ACHN (cell line): ENCODE results near the gene NCOA7.
"Not testable (repeated sequence)": the region's sequence is repeated elsewhere in the genome, so short reads cannot be mapped to it uniquely, and the experiment has no call there.

ENCODE experiments used
- DNase-seq: peaks from one replicate; pipeline ENCODE4 v3.0.0-alpha.2; 2015
- in situ Hi-C: cut with HindIII; loops from 2 replicates; pipeline ENCODE4 v1.10.0; 2017; ENCODE audit warnings: low sequenced_read_pairs, low pct_ligation_motif_present, low pct_unique_long_range_greater_than_20kb

The NCOA7 gene

DNA sequence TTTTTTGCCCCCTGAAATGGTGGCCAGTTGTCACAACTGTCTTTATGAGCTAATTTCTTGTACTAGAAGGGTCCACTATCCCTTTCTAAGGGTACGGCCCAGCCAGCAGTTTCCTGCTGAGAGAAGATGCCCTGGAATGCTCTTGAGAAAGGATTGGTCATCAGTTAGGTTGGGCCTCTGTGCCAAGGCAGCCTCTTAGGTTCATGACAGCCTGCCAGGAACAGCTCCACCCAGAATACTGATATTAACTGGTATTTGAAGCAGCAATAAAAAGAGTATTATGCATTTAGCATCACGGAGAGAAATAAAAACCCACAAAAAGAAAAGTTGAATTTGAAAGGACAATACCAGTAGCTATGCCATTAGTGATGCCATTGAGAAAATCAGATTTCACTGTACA, 156.9 kb downstream of the NCOA7 start:
- in situ Hi-C loops = no loop called here
- DNase-seq = no peak

- in situ Hi-C loops = no loop called here
- no peak for DNase-seq
Measured at GRCh38 chr6:125948455-125948854, 157.7 kb downstream of the NCOA7 start.

DNA sequence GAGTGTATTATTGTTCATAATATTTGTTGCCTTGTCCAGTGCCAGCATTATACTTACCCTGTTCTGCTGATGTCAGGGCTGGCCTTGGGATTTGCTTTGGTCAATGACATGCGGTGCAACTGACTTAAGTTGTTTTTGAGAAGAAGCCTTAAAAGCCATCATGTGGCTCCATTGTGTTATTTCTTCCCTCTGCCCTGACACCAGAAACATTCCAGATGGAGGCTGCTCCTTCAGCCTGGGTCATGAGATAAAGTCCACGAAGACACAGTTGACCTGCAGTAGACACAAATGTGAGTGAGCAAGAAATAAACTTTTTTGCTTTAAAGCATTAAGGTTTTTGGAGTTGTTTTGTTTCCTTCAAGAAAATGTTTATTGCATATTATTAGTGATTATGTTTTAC, 158.3 kb downstream of the NCOA7 start:
- no peak for DNase-seq
- in situ Hi-C loops = no loop called here

GRCh38 chr6:125950293-125950692, 159.5 kb downstream of the NCOA7 start:
- in situ Hi-C loops = no loop called here
- no peak for DNase-seq

DNA sequence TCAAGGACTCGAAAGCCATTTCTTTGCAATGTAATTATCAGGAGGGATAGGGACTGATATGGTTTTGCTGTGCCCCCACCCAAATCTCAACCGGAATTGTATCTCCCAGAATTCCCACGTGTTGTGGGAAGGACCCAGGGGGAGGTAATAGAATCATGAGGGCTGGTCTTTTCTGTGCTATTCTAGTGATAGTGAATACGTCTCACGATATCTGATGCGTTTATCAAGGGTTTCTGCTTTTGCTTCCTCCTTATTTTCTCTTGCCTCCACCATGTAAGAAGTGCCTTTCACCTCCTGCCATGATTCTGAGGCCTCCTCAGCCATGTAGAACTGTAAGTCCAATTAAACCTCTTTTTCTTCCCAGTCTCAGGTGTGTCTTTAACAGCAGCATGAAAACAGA, 160.0 kb downstream of the NCOA7 start:
- in situ Hi-C loops, DNase-seq: not testable (repeated sequence)

DNA sequence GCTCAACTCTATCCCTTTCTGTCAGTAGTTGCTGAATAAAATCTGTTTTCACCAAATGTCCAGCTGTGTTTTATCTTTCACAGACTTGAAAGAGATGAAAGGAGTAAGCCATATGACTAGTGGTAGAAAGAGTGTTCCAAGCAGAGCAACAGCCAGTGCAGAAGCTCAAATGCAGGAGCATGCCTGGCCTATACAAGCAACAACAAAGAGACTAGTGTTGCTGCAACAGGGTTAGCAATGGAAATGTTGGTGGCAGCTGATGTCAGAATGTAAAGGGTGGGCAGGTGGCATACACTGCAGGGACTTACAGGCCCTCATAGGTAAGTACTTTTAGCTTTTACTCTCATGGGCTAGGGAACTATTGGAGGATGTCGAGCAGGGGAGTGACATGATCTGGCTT, 160.6 kb downstream of the NCOA7 start:
- in situ Hi-C loops = no loop called here
- DNase-seq = no peak

DNA sequence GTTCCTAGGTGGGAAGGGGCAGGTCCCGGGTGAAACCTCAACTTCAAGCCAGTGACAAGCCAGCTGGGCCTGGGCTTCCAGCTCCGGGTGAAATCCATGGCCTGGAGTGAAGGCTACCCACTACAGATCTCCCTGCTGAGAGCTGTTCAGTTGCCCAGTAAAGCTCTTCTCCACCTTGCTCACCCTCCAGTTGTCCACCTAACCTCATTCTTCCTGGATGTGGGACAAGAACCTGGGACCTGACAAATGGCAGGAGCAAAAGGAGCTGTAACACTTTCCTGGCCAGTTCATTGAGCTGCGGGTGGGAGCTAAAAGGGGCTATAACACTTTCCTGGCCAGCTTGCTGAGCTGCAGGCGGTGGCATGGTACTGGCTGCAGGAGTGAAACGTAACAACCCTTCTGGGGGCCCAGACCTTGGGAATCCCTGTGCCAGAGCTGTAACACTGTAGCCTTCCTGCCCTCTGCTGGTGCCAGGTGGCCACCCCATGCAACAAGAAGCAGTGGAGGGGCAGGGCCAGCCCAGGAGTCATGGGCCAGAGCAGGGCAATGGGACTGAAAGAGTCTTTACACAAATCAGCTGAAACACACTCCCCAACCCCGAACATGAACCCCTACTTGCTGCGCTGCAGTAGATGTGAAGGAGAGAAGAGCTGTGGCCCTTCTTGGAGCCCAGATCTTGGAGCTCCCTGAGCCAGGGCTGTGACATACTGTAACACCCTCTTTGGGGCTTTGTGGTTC, 162.2 kb downstream of the NCOA7 start:
- DNase-seq = peak; percentile 4
- in situ Hi-C loops = no loop called here

- in situ Hi-C loops = no loop called here
Measured at GRCh38 chr6:125953502-125953875, 162.7 kb downstream of the NCOA7 start.

DNA sequence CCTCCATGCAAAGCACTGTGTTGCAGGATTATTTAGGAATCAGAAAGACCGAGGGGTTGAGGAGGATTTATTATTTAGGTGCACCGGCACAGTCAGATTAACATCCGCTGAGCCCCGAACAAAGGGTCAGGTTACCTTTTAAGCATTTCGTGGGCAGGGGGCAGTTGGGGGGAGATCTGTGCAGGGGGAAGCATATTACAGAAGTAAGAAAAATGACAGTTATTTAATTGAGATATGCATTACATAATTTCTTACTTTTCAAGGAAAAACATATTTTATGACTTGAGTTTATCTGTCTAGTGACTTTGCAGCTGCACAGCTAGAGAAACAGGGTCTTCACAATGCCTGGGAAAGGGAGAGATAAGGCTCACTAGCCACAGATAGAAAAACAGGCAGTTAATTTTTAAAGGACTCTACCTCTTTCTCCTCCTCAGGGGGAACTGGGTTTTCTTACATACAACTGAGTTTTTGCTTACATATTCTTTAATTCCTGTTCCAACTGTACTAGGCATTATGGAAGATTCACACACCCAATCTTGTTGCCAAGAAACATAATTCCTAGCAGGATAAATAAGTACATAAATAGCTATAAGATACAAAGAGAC, 164.1 kb downstream of the NCOA7 start:
- DNase-seq = no peak
- in situ Hi-C loops = no loop called here

More at GRCh38 chr6:125953502-125953875, 162.7 kb downstream of the NCOA7 start:
- DNase-seq = no peak

DNA sequence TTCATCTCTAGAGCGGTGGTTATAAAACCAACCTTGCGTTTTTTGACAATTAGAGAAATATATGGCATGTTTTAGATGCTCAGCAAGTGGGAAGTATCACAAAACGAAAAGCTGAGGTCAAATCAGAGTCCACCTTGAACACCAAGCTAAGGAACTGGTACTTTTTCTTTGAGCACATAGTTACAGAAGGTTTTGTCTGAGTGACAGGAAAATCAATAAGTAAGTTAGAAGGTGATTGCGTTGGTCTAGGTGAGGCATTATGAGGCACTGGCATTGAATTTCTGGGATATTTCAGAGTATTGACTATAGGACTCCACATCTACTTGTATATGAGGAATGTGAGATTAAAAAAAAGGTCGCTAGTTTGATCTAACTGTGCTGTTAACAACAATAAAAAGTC, 165.2 kb downstream of the NCOA7 start:
- no peak for DNase-seq
- in situ Hi-C loops = no loop called here

GRCh38 chr6:125956506-125957390, 166.0 kb downstream of the NCOA7 start, which contains the start of gene HINT3:
HINT3 (plus strand) TSS chr6:125956770; CDS start chr6:125956978, 208 bp downstream.
- in situ Hi-C loops = no loop called here
- peak; percentile 95 for DNase-seq

GRCh38 chr6:125957391-125957693, 166.6 kb downstream of the NCOA7 start:
- in situ Hi-C loops = no loop called here
- DNase-seq = no peak

GRCh38 chr6:125957845-125958244, 167.1 kb downstream of the NCOA7 start:
- in situ Hi-C loops = no loop called here
- DNase-seq = no peak

DNA sequence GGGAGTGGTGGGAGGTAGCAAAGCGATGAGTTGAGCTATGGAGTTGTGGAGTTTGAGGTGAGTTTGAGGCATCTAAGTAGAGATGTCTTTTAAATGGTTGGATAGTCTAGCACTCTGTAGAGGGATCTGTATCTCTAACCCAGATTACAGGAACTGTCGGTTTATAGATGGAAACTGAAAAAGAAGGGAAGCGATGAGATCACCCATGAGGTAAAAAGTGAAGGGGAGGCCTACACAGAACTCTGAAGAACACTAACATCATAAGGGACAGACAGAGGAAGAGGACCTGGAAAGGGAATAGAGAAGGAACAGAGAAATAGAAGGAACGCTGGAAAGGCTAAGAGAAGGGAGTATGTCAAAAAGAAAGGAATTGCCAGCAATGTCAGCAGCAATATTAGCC, 168.3 kb downstream of the NCOA7 start:
- DNase-seq = no peak
- in situ Hi-C loops = no loop called here

GRCh38 chr6:125961117-125961516, 170.4 kb downstream of the NCOA7 start:
- in situ Hi-C loops = no loop called here
- DNase-seq = no peak

DNA sequence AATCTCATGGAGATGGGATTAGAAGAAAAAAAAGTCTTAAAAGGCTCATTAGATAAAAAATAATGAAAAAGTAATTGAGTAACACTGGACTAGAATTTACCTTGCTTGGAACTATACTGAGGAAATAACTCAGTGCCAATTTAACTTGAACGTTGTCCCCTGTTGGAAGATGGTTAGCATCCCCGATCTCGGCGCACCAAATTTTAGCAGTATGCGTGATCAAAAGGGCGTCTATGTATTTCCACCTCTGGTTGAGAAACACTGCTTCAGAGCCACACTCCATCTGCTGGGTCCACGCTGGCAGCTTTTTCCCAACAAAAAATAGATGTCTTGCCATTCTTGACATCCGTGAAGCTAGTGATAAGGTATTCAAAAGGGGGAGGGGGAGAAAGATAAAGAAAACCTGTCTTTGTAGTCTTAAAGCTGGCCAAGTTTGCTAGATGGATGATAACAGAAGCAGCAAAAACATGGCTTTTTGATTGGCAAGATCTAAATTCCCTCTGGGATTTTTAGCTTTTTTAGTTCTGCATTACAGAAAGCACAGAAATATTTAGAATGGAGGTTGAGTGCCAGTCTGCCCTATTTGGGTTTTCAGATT, 172.2 kb downstream of the NCOA7 start:
- DNase-seq = no peak
- in situ Hi-C loops = no loop called here

DNA sequence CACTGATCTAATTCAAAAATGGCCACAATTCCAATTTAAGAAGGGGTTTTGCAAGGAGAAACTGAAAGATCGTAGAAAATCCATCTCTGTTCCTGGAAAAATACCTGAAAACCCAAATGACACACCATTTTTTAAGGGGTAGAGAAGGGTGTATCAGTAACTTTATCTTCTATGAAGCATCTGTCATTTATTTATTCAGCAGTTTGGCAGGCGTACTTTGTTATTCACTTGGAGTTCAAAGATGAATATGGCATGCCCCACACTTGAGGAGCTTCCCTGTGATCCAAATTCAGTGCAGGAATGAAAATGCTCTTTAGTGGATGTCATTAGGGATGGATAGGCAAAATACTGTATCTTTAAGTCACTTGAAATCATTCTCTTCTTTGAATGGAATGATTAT, 173.1 kb downstream of the NCOA7 start:
- no peak for DNase-seq
- in situ Hi-C loops = no loop called here

GRCh38 chr6:125966569-125966968, 175.8 kb downstream of the NCOA7 start:
- in situ Hi-C loops = no loop called here
- no peak for DNase-seq

DNA sequence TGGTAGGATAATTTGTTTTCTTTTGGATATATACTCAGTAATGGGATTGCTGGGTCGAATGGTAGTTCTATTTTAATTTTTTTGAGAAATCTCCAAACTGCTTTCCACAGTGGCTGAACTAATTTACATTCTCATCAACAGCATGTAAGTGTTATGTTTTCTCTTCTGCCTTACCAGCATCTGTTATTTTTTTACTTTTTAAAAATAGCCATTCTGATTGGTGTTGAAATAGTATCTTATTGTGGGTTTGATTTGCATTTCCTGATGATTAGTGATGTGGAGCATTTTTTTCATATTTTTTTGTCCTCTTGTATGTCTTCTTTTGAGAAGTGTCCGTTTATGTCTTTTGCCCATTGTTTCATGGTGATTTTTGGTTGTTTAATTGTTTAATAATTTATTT, 177.7 kb downstream of the NCOA7 start:
- in situ Hi-C loops = no loop called here
- no peak for DNase-seq
